IMR-90 (cell line): ENCODE data around the gene VRTN. TPM values are rescaled to one million over a fixed set of nuclear protein-coding genes. Genes with fewer than 3 reads are reported as not detected.
A peak's percentile ranks its signal among the peaks of the same experiment; 100 is the strongest.

Experiments used
- ATAC-seq: fragments of 200-7000 bp; cut with Tn5 transposase; 2 replicates; pipeline ENCODE4 v1.9.1; 2020; ENCODE audit warnings: low read depth, mild to moderate bottlenecking, moderate library complexity
- BruUV-seq: library from RNA; stranded (reverse); fragments of 400-500 nt; replicated peaks from 2 replicates; lab custom pipeline; 2021; lab: Mats Ljungman, UMichigan
- CTCF ChIA-PET: fragments of 300-600 bp; formaldehyde crosslinking; extraction: SDS; loops from one replicate; lab custom pipeline; 2021; ENCODE audit warnings: antibody characterized with exemption; lab: Yijun Ruan, JAX
- POLR2A ChIA-PET: fragments of 300-600 bp; sonication (Branson Sonifier 250); formaldehyde crosslinking; loops from one replicate; lab custom pipeline; 2022; ENCODE audit warnings: antibody characterized with exemption; ENCODE audit not compliant: unreplicated experiment; lab: Charles Lee
- DNase-seq: peaks from one replicate; pipeline ENCODE4 v3.0.0; 2013
- H2AFZ ChIP-seq: replicated peaks from 2 replicates; pipeline ENCODE3; 2013; ENCODE audit warnings: low read length, mild to moderate bottlenecking; ENCODE audit not compliant: poor library complexity
- H2AK5ac ChIP-seq: 2 replicates; pipeline ENCODE4 v1.6.1; 2013; ENCODE audit warnings: low read depth, low read length, inconsistent platforms
- H2AK9ac ChIP-seq: replicated peaks from 2 replicates; pipeline ENCODE3; 2013; ENCODE audit warnings: mild to moderate bottlenecking, low read depth, low read length, moderate library complexity; ENCODE audit not compliant: poor library complexity
- H2BK120ac ChIP-seq: 2 replicates; pipeline ENCODE4 v1.6.1; 2013; ENCODE audit warnings: low read depth, low read length, inconsistent platforms
- H2BK15ac ChIP-seq: 3 replicates; pipeline ENCODE4 v1.6.1; 2013; ENCODE audit warnings: low read depth, low read length, inconsistent platforms
- H2BK20ac ChIP-seq: 2 replicates; pipeline ENCODE4 v1.6.1; 2013; ENCODE audit warnings: low read depth, mild to moderate bottlenecking, inconsistent platforms, low read length, moderate library complexity
- H2BK5ac ChIP-seq: 2 replicates; pipeline ENCODE4 v1.6.1; 2013; ENCODE audit warnings: mild to moderate bottlenecking, low read depth, low read length, inconsistent platforms; ENCODE audit not compliant: poor library complexity, severe bottlenecking
- H3K14ac ChIP-seq: replicated peaks from 2 replicates; pipeline ENCODE4 v1.6.1; 2013; ENCODE audit warnings: low read depth, low read length, inconsistent platforms
- H3K18ac ChIP-seq: 2 replicates; pipeline ENCODE4 v1.6.1; 2013; ENCODE audit warnings: low read depth, low read length, control low read depth
- H3K23ac ChIP-seq: 2 replicates; pipeline ENCODE4 v1.6.1; 2013; ENCODE audit warnings: low read depth, low read length, inconsistent platforms
- H3K27ac ChIP-seq: 2 replicates; pipeline ENCODE4 v1.5.1; 2013; ENCODE audit warnings: mild to moderate bottlenecking, control low read depth, low read length; ENCODE audit not compliant: insufficient read depth
- H3K27me3 ChIP-seq: 2 replicates; pipeline ENCODE4 v1.6.1; 2013; ENCODE audit warnings: low read length; ENCODE audit not compliant: control insufficient read depth, insufficient read depth
- H3K36me3 ChIP-seq: 2 replicates; pipeline ENCODE4 v1.6.1; 2013; ENCODE audit warnings: low read length, mixed read lengths; ENCODE audit not compliant: control insufficient read depth, insufficient read depth
- H3K4ac ChIP-seq: 2 replicates; pipeline ENCODE4 v1.6.1; 2013; ENCODE audit warnings: low read depth, low read length, inconsistent platforms
- H3K4me1 ChIP-seq: 2 replicates; pipeline ENCODE4 v1.6.1; 2013; ENCODE audit warnings: low read length, mixed read lengths; ENCODE audit not compliant: control insufficient read depth, insufficient read depth
- H3K4me2 ChIP-seq: 2 replicates; pipeline ENCODE4 v1.6.1; 2013; ENCODE audit warnings: low read depth, mild to moderate bottlenecking, control low read depth, low read length, moderate library complexity
- H3K4me3 ChIP-seq: 2 replicates; pipeline ENCODE4 v1.5.1; 2013; ENCODE audit warnings: low read depth, mild to moderate bottlenecking, control low read depth, low read length, moderate library complexity; ENCODE audit not compliant: insufficient read depth
- H3K56ac ChIP-seq: 2 replicates; pipeline ENCODE4 v1.6.1; 2013; ENCODE audit warnings: low read length, inconsistent platforms; ENCODE audit not compliant: insufficient read depth; ENCODE audit errors: extremely low read depth
- H3K79me1 ChIP-seq, 2 experiments: 2 replicates each; pipeline ENCODE4 v1.6.1; 2013; ENCODE audit warnings: low read length in 2 of 2, inconsistent platforms in 1 of 2, low read depth in 1 of 2
- H3K9ac ChIP-seq: 2 replicates; pipeline ENCODE4 v1.6.1; 2013; ENCODE audit warnings: low read depth, low read length, control low read depth
- H3K9me1 ChIP-seq: 2 replicates; pipeline ENCODE4 v1.6.1; 2013; ENCODE audit warnings: low read length, inconsistent platforms; ENCODE audit not compliant: insufficient read depth
- H3K9me3 ChIP-seq: 2 replicates; pipeline ENCODE4 v1.6.1; 2013; ENCODE audit warnings: low read length; ENCODE audit not compliant: control insufficient read depth, insufficient read depth
- H4K20me1 ChIP-seq: 2 replicates; pipeline ENCODE4 v1.6.1; 2013; ENCODE audit warnings: low read length, inconsistent platforms; ENCODE audit not compliant: insufficient read depth
- H4K5ac ChIP-seq: 2 replicates; pipeline ENCODE4 v1.6.1; 2013; ENCODE audit warnings: mild to moderate bottlenecking, low read depth, low read length, control low read depth
- H4K8ac ChIP-seq, 2 experiments: 2 replicates each; pipeline ENCODE4 v1.6.1; 2013; ENCODE audit warnings: low read depth in 2 of 2, low read length in 2 of 2, control low read depth in 1 of 2, inconsistent platforms in 1 of 2
- H4K91ac ChIP-seq: 2 replicates; pipeline ENCODE4 v1.6.1; 2013; ENCODE audit warnings: low read depth, low read length, inconsistent platforms; ENCODE audit not compliant: insufficient read depth
- BHLHE40 ChIP-seq: fragments of 150-350 bp; IDR thresholded peaks from 2 replicates; pipeline ENCODE4 v1.6.1; 2016; ENCODE audit warnings: mild to moderate bottlenecking, low read depth, low read length
- CEBPB ChIP-seq: IDR thresholded peaks from 2 replicates; pipeline ENCODE4 v1.6.1; 2012; ENCODE audit warnings: low read depth, low read length, improper control_type of control experiment
- CHD1 ChIP-seq: IDR thresholded peaks from 2 replicates; pipeline ENCODE4 v1.6.1; 2012; ENCODE audit warnings: low read depth, low read length, improper control_type of control experiment
- CTCF ChIP-seq: conservative IDR thresholded peaks from 2 replicates; pipeline ENCODE4 v1.5.1; 2012; ENCODE audit warnings: mild to moderate bottlenecking, low read depth, low read length, improper control_type of control experiment
- ELK1 ChIP-seq: fragments of 150-350 bp; IDR thresholded peaks from 2 replicates; pipeline ENCODE4 v1.6.1; 2016; ENCODE audit warnings: low read depth, mild to moderate bottlenecking, low read length, moderate library complexity, borderline replicate concordance
- FOS ChIP-seq: fragments of 150-350 bp; IDR thresholded peaks from 2 replicates; pipeline ENCODE4 v1.6.1; 2016; ENCODE audit warnings: low read depth, low read length
- MAFK ChIP-seq: IDR thresholded peaks from 2 replicates; pipeline ENCODE4 v1.6.1; 2012; ENCODE audit warnings: low read depth, low read length, improper control_type of control experiment
- MAZ ChIP-seq: IDR thresholded peaks from 2 replicates; pipeline ENCODE4 v1.6.1; 2012; ENCODE audit warnings: low read depth, mild to moderate bottlenecking, low read length, improper control_type of control experiment, moderate library complexity, borderline replicate concordance
- MXI1 ChIP-seq: IDR thresholded peaks from 2 replicates; pipeline ENCODE4 v1.6.1; 2012; ENCODE audit warnings: low read depth, mild to moderate bottlenecking, low read length, moderate library complexity, borderline replicate concordance
- NFE2L2 ChIP-seq: fragments of 150-350 bp; IDR thresholded peaks from 2 replicates; pipeline ENCODE4 v1.6.1; 2016; ENCODE audit warnings: low read depth, mild to moderate bottlenecking, low read length
- POLR2A ChIP-seq: IDR thresholded peaks from 2 replicates; pipeline ENCODE4 v1.6.1; 2012; ENCODE audit warnings: mild to moderate bottlenecking, low read depth, low read length
- RAD21 ChIP-seq: IDR thresholded peaks from 2 replicates; pipeline ENCODE4 v1.6.1; 2012; ENCODE audit warnings: low read length, improper control_type of control experiment
- RCOR1 ChIP-seq: IDR thresholded peaks from 2 replicates; pipeline ENCODE4 v1.6.1; 2012; ENCODE audit warnings: mild to moderate bottlenecking, low read length, improper control_type of control experiment; ENCODE audit not compliant: insufficient replicate concordance
- RFX5 ChIP-seq: IDR thresholded peaks from 2 replicates; pipeline ENCODE4 v1.8.0; 2012; ENCODE audit warnings: low read depth, mild to moderate bottlenecking, low read length, moderate library complexity
- SMC3 ChIP-seq: fragments of 150-350 bp; IDR thresholded peaks from 2 replicates; pipeline ENCODE4 v1.6.1; 2016; ENCODE audit warnings: low read depth, mild to moderate bottlenecking, antibody characterized with exemption, low read length, moderate library complexity
- USF2 ChIP-seq: fragments of 150-350 bp; IDR thresholded peaks from 2 replicates; pipeline ENCODE4 v1.6.1; 2017; ENCODE audit warnings: mild to moderate bottlenecking, antibody characterized with exemption, low read length, low read depth
- WGBS, 2 experiments: methylation state at CpG; one replicate each; pipeline versions ENCODE4 v1.1.5 to v1.1.7; 2013; ENCODE audit warnings: missing lambda C conversion rate in 2 of 2; ENCODE audit not compliant: insufficient read length in 1 of 2; ENCODE audit errors: extremely low coverage in 2 of 2; 5-methylcytosine and 5-hydroxymethylcytosine counted together
- dilution Hi-C: fragments of 300-500 bp; cut with HindIII; formaldehyde crosslinking; loops from one replicate; pipeline ENCODE4 v1.14.3; 2018; ENCODE audit warnings: low sequenced_read_pairs; ENCODE audit not compliant: unreplicated experiment
- in situ Hi-C: fragments of 300-500 bp; cut with MboI; formaldehyde crosslinking; loops from 3 replicates; pipeline ENCODE4 v1.14.3; 2019; ENCODE audit warnings: low sequenced_read_pairs, inconsistent platforms, mixed read lengths
- intact Hi-C: fragments of 100-400 bp; cut with micrococcal nuclease; formaldehyde crosslinking; loops from 2 replicates; pipeline ENCODE4 v1.10.0; 2022
- polyA plus RNA-seq, 3 experiments: library from polyadenylated mRNA; depleted of rRNA; stranded (reverse); fragments of >200 nt; gene quantifications; 2 replicates each; pipeline ENCODE4 v1.2.3, GENCODE V29; 2012; ENCODE audit warnings: low replicate concordance in 1 of 3
- total RNA-seq: library from RNA; depleted of rRNA; stranded (reverse); fragments of >200 nt; gene quantifications from 2 replicates; pipeline ENCODE4 v1.2.3, GENCODE V29; 2012

The VRTN gene
- total and polyA plus RNA-seq, 2 of the 4 experiments (the other 2 are of a cell fraction) = not detected

- in situ Hi-C loops = no loop called here
These were observed 43.2 kb downstream of the VRTN start for GRCh38 chr14:74391479-74391878.

More at GRCh38 chr14:74391479-74391878, 43.2 kb downstream of the VRTN start:
- Histone ChIP-seq H3K4me1 (no peaks in the 10 kb centered on the region), H3K14ac (no peak overlapping the region), H3K9ac (no peak overlapping the region), H4K5ac (no peak overlapping the region), H3K4ac (no peak overlapping the region), H2BK120ac (no peak overlapping the region), H3K18ac (no peak overlapping the region), H4K8ac (no peak overlapping the region), H3K79me1 (no peaks in the 10 kb centered on the region), H4K91ac (no peak overlapping the region), H3K27me3 (peaks cover 49% of the 10 kb centered on the region), H2AFZ (no peak overlapping the region), H3K23ac (no peak overlapping the region), H3K4me3 (no peak overlapping the region), H2BK20ac (no peak overlapping the region), H3K27ac (no peak overlapping the region), H3K9me3 (no peaks in the 10 kb centered on the region), H3K56ac (no peak overlapping the region), H2AK5ac (no peak overlapping the region), H2BK5ac (no peak overlapping the region), H3K36me3 (no peaks in the 10 kb centered on the region), H2AK9ac (no peak overlapping the region), H4K20me1 (no peaks in the 10 kb centered on the region), H3K4me2 (no peak overlapping the region), H3K9me1 (no peaks in the 10 kb centered on the region), H2BK15ac (no peak overlapping the region)
- no peak for DNase-seq
- no TSS peak for BruUV-seq
- dilution Hi-C loops (no loop called here), intact Hi-C loops (no loop called here)
- no CpG with 5 or more reads among the region's 3 CpGs for WGBS, 2 experiments
- POLR2A ChIA-PET = no interaction called here
- CTCF ChIA-PET = no interaction called here
- peak; percentile 65 for ATAC-seq
- TF ChIP-seq RFX5 = no peak
- no peak for TF ChIP-seq RCOR1
- TF ChIP-seq MXI1 = no peak
- TF ChIP-seq MAZ = no peak
- TF ChIP-seq USF2 = no peak
- TF ChIP-seq RAD21 = no peak
- TF ChIP-seq BHLHE40 = no peak
- TF ChIP-seq CHD1 = no peak
- no peak for TF ChIP-seq NFE2L2
- no peak for TF ChIP-seq POLR2A
- no peak for TF ChIP-seq FOS
- TF ChIP-seq MAFK = no peak
- no peak for TF ChIP-seq CTCF
- no peak for TF ChIP-seq CEBPB
- TF ChIP-seq SMC3 = no peak
- no peak for TF ChIP-seq ELK1
